DND-41 (cell line): ENCODE data around the gene CHSY1.

ENCODE experiments used
- ATAC-seq: fragments of 200-7000 bp; cut with Tn5 transposase; 3 replicates; pipeline ENCODE4 v1.9.1; 2021; ENCODE audit warnings: low read depth; ENCODE audit not compliant: insufficient read depth
- DNase-seq: peaks from one replicate; pipeline ENCODE4 v3.0.0-alpha.2; 2020
- H2AFZ ChIP-seq: 2 replicates; pipeline ENCODE4 v1.6.0; 2012; ENCODE audit warnings: low read depth, low read length
- H3K27ac ChIP-seq: 2 replicates; pipeline ENCODE4 v1.5.1; 2012; ENCODE audit warnings: low read length, inconsistent platforms
- H3K27me3 ChIP-seq: fragments of 200-600 bp; sonication (generic); 2 replicates; pipeline ENCODE4 v1.6.0; 2012; ENCODE audit warnings: low read length, mild to moderate bottlenecking, inconsistent platforms; ENCODE audit not compliant: insufficient read depth, poor library complexity
- H3K36me3 ChIP-seq: 2 replicates; pipeline ENCODE4 v1.5.1; 2012; ENCODE audit warnings: low read length, inconsistent platforms; ENCODE audit not compliant: insufficient read depth
- H3K4me1 ChIP-seq: 2 replicates; pipeline ENCODE4 v1.5.1; 2012; ENCODE audit warnings: mild to moderate bottlenecking, low read length; ENCODE audit not compliant: insufficient read depth
- H3K4me2 ChIP-seq: 2 replicates; pipeline ENCODE4 v1.6.0; 2012; ENCODE audit warnings: mild to moderate bottlenecking, moderate library complexity, low read length, inconsistent platforms; ENCODE audit not compliant: insufficient read depth
- H3K4me3 ChIP-seq, 2 experiments: fragments of 200-600 bp in 1 of 2; shearing (Covaris generic) in 1 of 2; 2 replicates each; pipeline ENCODE4 v1.5.1; 2012 to 2016; ENCODE audit warnings: inconsistent platforms in 2 of 2, low read length in 2 of 2, mild to moderate bottlenecking in 2 of 2, low read depth in 1 of 2, moderate library complexity in 1 of 2
- H3K79me2 ChIP-seq: 2 replicates; pipeline ENCODE4 v1.6.0; 2012; ENCODE audit warnings: low read length, inconsistent platforms; ENCODE audit not compliant: insufficient read depth
- H3K9ac ChIP-seq: 2 replicates; pipeline ENCODE4 v1.6.0; 2012; ENCODE audit warnings: low read depth, mild to moderate bottlenecking, inconsistent platforms, low read length, moderate library complexity
- H3K9me3 ChIP-seq: 2 replicates; pipeline ENCODE4 v1.5.1; 2012; ENCODE audit warnings: low read length, moderate library complexity, mild to moderate bottlenecking, inconsistent platforms; ENCODE audit not compliant: insufficient read depth, severe bottlenecking
- H4K20me1 ChIP-seq: 2 replicates; pipeline ENCODE4 v1.6.0; 2012; ENCODE audit warnings: low read length; ENCODE audit not compliant: insufficient read depth
- CTCF ChIP-seq: IDR thresholded peaks from 2 replicates; pipeline ENCODE4 v1.5.1; 2012; ENCODE audit warnings: borderline replicate concordance, low read length, moderate library complexity, mild to moderate bottlenecking; ENCODE audit not compliant: poor library complexity, severe bottlenecking; ENCODE audit errors: extremely low read depth
- EZH2 ChIP-seq: IDR thresholded peaks from 3 replicates; pipeline ENCODE4 v1.6.1; 2012; ENCODE audit warnings: borderline replicate concordance, low read depth, mild to moderate bottlenecking, moderate library complexity, low read length, inconsistent platforms; ENCODE audit not compliant: severe bottlenecking

The CHSY1 gene

GRCh38 chr15:101139986-101140696 lies 111.7 kb downstream of the CHSY1 start:
- no peaks in the 10 kb centered on the region for H3K27me3 ChIP-seq
- H3K27ac ChIP-seq: no peak overlapping the region
- DNase-seq (no peak), ATAC-seq (no peak)
- no peaks in the 10 kb centered on the region for H3K79me2 ChIP-seq
- H4K20me1 ChIP-seq: no peaks in the 10 kb centered on the region
- H2AFZ ChIP-seq: no peak overlapping the region
- H3K9ac ChIP-seq: no peak overlapping the region
- H3K4me1 ChIP-seq: peaks cover 5% of the 10 kb centered on the region
- H3K9me3 ChIP-seq: no peaks in the 10 kb centered on the region
- TF ChIP-seq EZH2 (no peak), CTCF (no peak)
- H3K4me2 ChIP-seq: no peak overlapping the region
- no peak overlapping the region for H3K4me3 ChIP-seq
- H3K36me3 ChIP-seq: no peaks in the 10 kb centered on the region

- H3K4me1 ChIP-seq: peaks cover 5% of the 10 kb centered on the region
- no peaks in the 10 kb centered on the region for H4K20me1 ChIP-seq
- H3K4me2 ChIP-seq: no peak overlapping the region
- TF ChIP-seq EZH2: no peak
- TF ChIP-seq CTCF: no peak
- no peaks in the 10 kb centered on the region for H3K36me3 ChIP-seq
- DNase-seq: no peak
- H3K27me3 ChIP-seq: no peaks in the 10 kb centered on the region
- no peak for ATAC-seq
- no peaks in the 10 kb centered on the region for H3K9me3 ChIP-seq
- H3K79me2 ChIP-seq: no peaks in the 10 kb centered on the region
- H3K27ac ChIP-seq: no peak overlapping the region
- no peak overlapping the region for H3K4me3 ChIP-seq
- no peak overlapping the region for H3K9ac ChIP-seq
- no peak overlapping the region for H2AFZ ChIP-seq
These were observed 112.7 kb downstream of the CHSY1 start for GRCh38 chr15:101138913-101139880.

GRCh38 chr15:101138086-101138660 lies 113.7 kb downstream of the CHSY1 start:
- no peak overlapping the region for H2AFZ ChIP-seq
- no peak for TF ChIP-seq EZH2
- no peak for TF ChIP-seq CTCF
- H3K27ac ChIP-seq: no peak overlapping the region
- no peaks in the 10 kb centered on the region for H3K79me2 ChIP-seq
- no peaks in the 10 kb centered on the region for H3K27me3 ChIP-seq
- no peak for DNase-seq
- no peaks in the 10 kb centered on the region for H3K36me3 ChIP-seq
- H3K9me3 ChIP-seq: no peaks in the 10 kb centered on the region
- no peaks in the 10 kb centered on the region for H4K20me1 ChIP-seq
- peaks cover 5% of the 10 kb centered on the region for H3K4me1 ChIP-seq
- no peak for ATAC-seq
- H3K4me3 ChIP-seq: no peak overlapping the region
- no peak overlapping the region for H3K4me2 ChIP-seq
- H3K9ac ChIP-seq: no peak overlapping the region
